Astrocyte (in vitro differentiated cells and primary cell): ENCODE measurements around the gene SPIN1. TPM values are rescaled to one million over a fixed set of nuclear protein-coding genes. Genes with fewer than 3 reads are reported as not detected.

Source experiments
- DNase-seq: peaks from one replicate; pipeline ENCODE4 v3.0.0-alpha.2; 2010; ENCODE audit warnings: low read depth
- FAIRE-seq: peaks from 2 replicates; lab custom pipeline; 2011; peaks lifted over from hg19 to GRCh38; lab: Jason Lieb, UNC
- H2AFZ ChIP-seq: 2 replicates; pipeline ENCODE4 v1.6.0; 2012; ENCODE audit warnings: low read depth, low read length, inconsistent platforms
- H3K27ac ChIP-seq: 2 replicates; pipeline ENCODE4 v1.5.1; 2011; ENCODE audit warnings: low read depth, low read length, inconsistent platforms
- H3K27me3 ChIP-seq: 2 replicates; pipeline ENCODE4 v1.6.0; 2011; ENCODE audit warnings: low read length, inconsistent platforms; ENCODE audit not compliant: insufficient read depth
- H3K36me3 ChIP-seq: 2 replicates; pipeline ENCODE4 v1.5.1; 2011; ENCODE audit warnings: low read length, inconsistent platforms; ENCODE audit not compliant: insufficient read depth
- H3K4me1 ChIP-seq: 2 replicates; pipeline ENCODE4 v1.5.1; 2011; ENCODE audit warnings: low read length, inconsistent platforms; ENCODE audit not compliant: insufficient read depth
- H3K4me2 ChIP-seq: 2 replicates; pipeline ENCODE4 v1.6.0; 2012; ENCODE audit warnings: low read length, inconsistent platforms
- H3K4me3 ChIP-seq: 2 replicates; pipeline ENCODE4 v1.5.1; 2011; ENCODE audit warnings: low read depth, mild to moderate bottlenecking, low read length, inconsistent platforms; ENCODE audit not compliant: insufficient read depth
- H3K79me2 ChIP-seq: 2 replicates; pipeline ENCODE4 v1.6.0; 2012; ENCODE audit warnings: mild to moderate bottlenecking, low read length, inconsistent platforms; ENCODE audit not compliant: insufficient read depth
- H3K9ac ChIP-seq: 2 replicates; pipeline ENCODE4 v1.6.0; 2012; ENCODE audit warnings: mild to moderate bottlenecking, low read length, inconsistent platforms
- H3K9me3 ChIP-seq: 2 replicates; pipeline ENCODE4 v1.5.1; 2012; ENCODE audit warnings: low read depth, mild to moderate bottlenecking, low read length, inconsistent platforms; ENCODE audit not compliant: insufficient read depth
- H4K20me1 ChIP-seq: 2 replicates; pipeline ENCODE4 v1.6.0; 2012; ENCODE audit warnings: low read length, inconsistent platforms; ENCODE audit not compliant: insufficient read depth
- H3K27ac Mint-ChIP-seq: one replicate; pipeline ENCODE4 v1.8.0; 2021; ENCODE audit warnings: mild to moderate bottlenecking, mixed read lengths; ENCODE audit not compliant: unreplicated experiment
- H3K27me3 Mint-ChIP-seq: one replicate; pipeline ENCODE4 v1.8.0; 2021; ENCODE audit warnings: low read depth, mixed read lengths; ENCODE audit not compliant: unreplicated experiment
- H3K36me3 Mint-ChIP-seq: one replicate; pipeline ENCODE4 v1.8.0; 2021; ENCODE audit warnings: low read depth, mixed read lengths; ENCODE audit not compliant: unreplicated experiment
- H3K4me1 Mint-ChIP-seq: one replicate; pipeline ENCODE4 v1.8.0; 2021; ENCODE audit warnings: low read depth, mixed read lengths; ENCODE audit not compliant: unreplicated experiment
- H3K4me3 Mint-ChIP-seq: one replicate; pipeline ENCODE4 v1.8.0; 2021; ENCODE audit warnings: mild to moderate bottlenecking, moderate library complexity, mixed read lengths; ENCODE audit not compliant: unreplicated experiment
- H3K9me3 Mint-ChIP-seq: one replicate; pipeline ENCODE4 v1.8.0; 2021; ENCODE audit warnings: mild to moderate bottlenecking, mixed read lengths; ENCODE audit not compliant: unreplicated experiment
- CTCF ChIP-seq: IDR thresholded peaks from 2 replicates; pipeline ENCODE4 v1.5.1; 2011; ENCODE audit warnings: low read depth, mild to moderate bottlenecking, inconsistent platforms, low read length, moderate library complexity; ENCODE audit not compliant: insufficient read depth
- EZH2 ChIP-seq: IDR thresholded peaks from 2 replicates; pipeline ENCODE4 v1.6.1; 2012; ENCODE audit warnings: mild to moderate bottlenecking, low read length, inconsistent platforms; ENCODE audit not compliant: insufficient read depth
- total RNA-seq: library from RNA; stranded (reverse); gene quantifications from 2 replicates; pipeline ENCODE4 v1.2.1, GENCODE V29; 2021

Gene SPIN1
- total RNA-seq, 1 donor from 2014 or later: 74.1 TPM

- DNase-seq: no peak
Observed at GRCh38 chr9:88446728-88447127, 58.5 kb downstream of the SPIN1 start.

GRCh38 chr9:88447431-88447830 lies 59.2 kb downstream of the SPIN1 start:
- H3K4me1 Mint-ChIP-seq: peaks cover 6% of the 10 kb centered on the region
- DNase-seq: no peak
- H3K4me3 Mint-ChIP-seq: no peak overlapping the region
- no peaks in the 10 kb centered on the region for H3K27me3 Mint-ChIP-seq
- Histone ChIP-seq H3K36me3 (peaks cover 15% of the 10 kb centered on the region), H4K20me1 (peaks cover 60% of the 10 kb centered on the region), H3K9ac (no peak overlapping the region), H3K4me3 (no peak overlapping the region), H3K4me2 (no peak overlapping the region), H3K9me3 (no peaks in the 10 kb centered on the region), H2AFZ (no peak overlapping the region), H3K79me2 (peaks cover 94% of the 10 kb centered on the region), H3K27ac (no peak overlapping the region), H3K4me1 (no peaks in the 10 kb centered on the region), H3K27me3 (no peaks in the 10 kb centered on the region)
- peaks cover 4% of the 10 kb centered on the region for H3K9me3 Mint-ChIP-seq
- TF ChIP-seq EZH2 (no peak), CTCF (no peak)
- H3K36me3 Mint-ChIP-seq: peaks cover 16% of the 10 kb centered on the region
- H3K27ac Mint-ChIP-seq: no peak overlapping the region
- no peak for FAIRE-seq

More at GRCh38 chr9:88446728-88447127, 58.5 kb downstream of the SPIN1 start:
- no peak overlapping the region for H3K27ac Mint-ChIP-seq
- peaks cover 16% of the 10 kb centered on the region for H3K36me3 Mint-ChIP-seq
- TF ChIP-seq EZH2 (no peak), CTCF (no peak)
- H2AFZ ChIP-seq: no peak overlapping the region
- peaks cover 61% of the 10 kb centered on the region for H4K20me1 ChIP-seq
- no peaks in the 10 kb centered on the region for H3K9me3 ChIP-seq
- no peak overlapping the region for H3K4me2 ChIP-seq
- H3K36me3 ChIP-seq: peaks cover 14% of the 10 kb centered on the region
- no peak overlapping the region for H3K4me3 Mint-ChIP-seq
- no peak for FAIRE-seq
- no peak overlapping the region for H3K4me3 ChIP-seq
- H3K9ac ChIP-seq: no peak overlapping the region
- H3K27me3 Mint-ChIP-seq: no peaks in the 10 kb centered on the region
- H3K79me2 ChIP-seq: peaks cover 94% of the 10 kb centered on the region
- H3K4me1 Mint-ChIP-seq: peaks cover 11% of the 10 kb centered on the region
- H3K27ac ChIP-seq: no peak overlapping the region
- peaks cover 4% of the 10 kb centered on the region for H3K9me3 Mint-ChIP-seq
- no peaks in the 10 kb centered on the region for H3K27me3 ChIP-seq
- no peaks in the 10 kb centered on the region for H3K4me1 ChIP-seq

GRCh38 chr9:88451160-88451559 lies 62.9 kb downstream of the SPIN1 start:
- H3K4me1 Mint-ChIP-seq: no peaks in the 10 kb centered on the region
- no peak overlapping the region for H3K4me3 ChIP-seq
- H3K9me3 Mint-ChIP-seq: peaks cover 3% of the 10 kb centered on the region
- no peak for TF ChIP-seq EZH2
- TF ChIP-seq CTCF: no peak
- no peak overlapping the region for H3K4me2 ChIP-seq
- no peak overlapping the region for H3K27ac ChIP-seq
- no peak overlapping the region for H3K9ac ChIP-seq
- H3K79me2 ChIP-seq: peaks cover 75% of the 10 kb centered on the region
- H4K20me1 ChIP-seq: peaks cover 42% of the 10 kb centered on the region
- no peak overlapping the region for H3K4me3 Mint-ChIP-seq
- H3K27me3 ChIP-seq: no peaks in the 10 kb centered on the region
- H3K27ac Mint-ChIP-seq: no peak overlapping the region
- H3K9me3 ChIP-seq: no peaks in the 10 kb centered on the region
- DNase-seq (no peak), FAIRE-seq (no peak)
- H3K4me1 ChIP-seq: no peaks in the 10 kb centered on the region
- H3K27me3 Mint-ChIP-seq: no peaks in the 10 kb centered on the region
- H3K36me3 Mint-ChIP-seq: peaks cover 14% of the 10 kb centered on the region
- H2AFZ ChIP-seq: no peak overlapping the region
- peaks cover 19% of the 10 kb centered on the region for H3K36me3 ChIP-seq
